Peyer's patch (tissue), 4 donors: ENCODE results near the gene NPPA. TPM values are rescaled to one million over a fixed set of nuclear protein-coding genes. Genes with fewer than 3 reads are reported as not detected.

Experiments
- DNase-seq, 3 donors: peaks; one replicate each; pipeline ENCODE4 v3.0.0-alpha.2; 2017 to 2019
- H3K27ac ChIP-seq, 4 donors: fragments of 200-600 bp; sonication (generic); one replicate each; pipeline ENCODE4 v1.5.1; 2016 to 2019
- H3K27me3 ChIP-seq, 2 donors: fragments of 200-600 bp; sonication (generic); one replicate each; pipeline ENCODE4 v1.5.1; 2019
- H3K36me3 ChIP-seq, 3 donors: fragments of 200-600 bp; sonication (generic); one replicate each; pipeline ENCODE4 v1.5.1; 2016 to 2019
- H3K4me1 ChIP-seq, 4 donors: fragments of 200-600 bp; sonication (generic); one replicate each; pipeline ENCODE4 v1.5.1; 2016 to 2019
- H3K4me3 ChIP-seq, 4 donors: fragments of 200-600 bp; sonication (generic); 1 replicate in 3 of 4; 2 replicates in 1 of 4; pipeline ENCODE4 v1.5.1; 2016 to 2019; ENCODE audit warnings: mild to moderate bottlenecking in 1 of 4
- H3K9me3 ChIP-seq, 4 donors: fragments of 200-600 bp; sonication (generic); one replicate each; pipeline ENCODE4 v1.5.1; 2016 to 2019; ENCODE audit warnings: mild to moderate bottlenecking in 1 of 4
- POLR2A ChIP-seq, 2 donors: fragments of 450-650 bp; IDR thresholded peaks; one replicate each; pipeline ENCODE4 v1.5.1; 2017; ENCODE audit warnings: antibody characterized with exemption in 2 of 2, mild to moderate bottlenecking in 2 of 2, moderate library complexity in 2 of 2
- total RNA-seq, 4 donors: library from RNA; depleted of rRNA; stranded (reverse); fragments of >200 nt; gene quantifications; one replicate each; pipeline ENCODE4 v1.1.0, GENCODE V29; 2016
- TF ChIP-seq, protein P1 (sequence below), 6 experiments: fragments of 450-650 bp in 4 of 6; fragments of 200-600 bp in 2 of 6; sonication (generic) in 1 of 6; IDR thresholded peaks; one replicate each; pipeline ENCODE4 v1.5.1; 2017 to 2019; ENCODE audit warnings: antibody characterized with exemption in 6 of 6, mild to moderate bottlenecking in 3 of 6, moderate library complexity in 1 of 6

Gene NPPA
- total RNA-seq, 4 donors from 2014 or later = not detected

DNA sequence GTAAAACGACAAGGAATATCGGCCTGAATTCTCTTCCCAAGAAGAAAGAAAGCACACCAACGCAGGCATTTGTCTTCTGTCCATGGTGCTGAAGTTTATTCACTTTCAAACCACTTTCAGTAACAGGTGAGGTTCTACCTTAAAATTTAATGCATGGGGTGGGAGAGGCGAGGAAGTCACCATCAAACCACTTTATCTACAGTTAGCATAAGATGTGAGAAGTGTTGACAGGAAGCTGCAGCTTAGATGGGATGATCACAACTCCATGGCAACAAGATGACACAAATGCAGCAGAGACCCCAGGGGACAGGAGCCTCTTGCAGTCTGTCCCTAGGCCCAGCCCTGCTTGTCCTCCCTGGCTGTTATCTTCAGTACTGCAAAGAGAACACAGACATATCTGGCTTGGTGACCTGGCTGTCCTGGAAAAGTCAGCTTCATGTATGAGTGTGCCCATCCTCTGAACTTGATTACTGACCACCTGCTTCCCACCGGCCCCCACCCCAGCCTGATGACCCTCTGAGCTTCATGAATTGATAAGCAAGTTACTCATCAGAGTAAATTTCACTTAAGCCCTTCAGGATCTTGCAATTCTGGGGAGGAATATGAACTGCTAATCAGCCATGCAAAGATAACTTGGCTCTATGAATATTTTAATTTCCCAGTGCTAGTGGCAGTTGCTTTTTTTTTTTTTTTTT, 1.8 kb downstream of the NPPA start:
- TF ChIP-seq POLR2A (IDR thresholded peaks at IDR 0.05) = no peak
- TF ChIP-seq, protein P1, sequence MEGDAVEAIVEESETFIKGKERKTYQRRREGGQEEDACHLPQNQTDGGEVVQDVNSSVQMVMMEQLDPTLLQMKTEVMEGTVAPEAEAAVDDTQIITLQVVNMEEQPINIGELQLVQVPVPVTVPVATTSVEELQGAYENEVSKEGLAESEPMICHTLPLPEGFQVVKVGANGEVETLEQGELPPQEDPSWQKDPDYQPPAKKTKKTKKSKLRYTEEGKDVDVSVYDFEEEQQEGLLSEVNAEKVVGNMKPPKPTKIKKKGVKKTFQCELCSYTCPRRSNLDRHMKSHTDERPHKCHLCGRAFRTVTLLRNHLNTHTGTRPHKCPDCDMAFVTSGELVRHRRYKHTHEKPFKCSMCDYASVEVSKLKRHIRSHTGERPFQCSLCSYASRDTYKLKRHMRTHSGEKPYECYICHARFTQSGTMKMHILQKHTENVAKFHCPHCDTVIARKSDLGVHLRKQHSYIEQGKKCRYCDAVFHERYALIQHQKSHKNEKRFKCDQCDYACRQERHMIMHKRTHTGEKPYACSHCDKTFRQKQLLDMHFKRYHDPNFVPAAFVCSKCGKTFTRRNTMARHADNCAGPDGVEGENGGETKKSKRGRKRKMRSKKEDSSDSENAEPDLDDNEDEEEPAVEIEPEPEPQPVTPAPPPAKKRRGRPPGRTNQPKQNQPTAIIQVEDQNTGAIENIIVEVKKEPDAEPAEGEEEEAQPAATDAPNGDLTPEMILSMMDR (IDR thresholded peaks at IDR 0.05) = no peak
- DNase-seq = no peak
- H3K36me3 ChIP-seq = peaks cover 0 to 45% (median 0%) of the 10 kb centered on the region in 3 donors
- H3K4me1 ChIP-seq = peaks cover 0 to 8% (median 0%) of the 10 kb centered on the region in 4 donors
- no peak overlapping the region for H3K4me3 ChIP-seq
- no peaks in the 10 kb centered on the region for H3K9me3 ChIP-seq
- H3K27me3 ChIP-seq = no peaks in the 10 kb centered on the region
- H3K27ac ChIP-seq = no peak overlapping the region

DNA sequence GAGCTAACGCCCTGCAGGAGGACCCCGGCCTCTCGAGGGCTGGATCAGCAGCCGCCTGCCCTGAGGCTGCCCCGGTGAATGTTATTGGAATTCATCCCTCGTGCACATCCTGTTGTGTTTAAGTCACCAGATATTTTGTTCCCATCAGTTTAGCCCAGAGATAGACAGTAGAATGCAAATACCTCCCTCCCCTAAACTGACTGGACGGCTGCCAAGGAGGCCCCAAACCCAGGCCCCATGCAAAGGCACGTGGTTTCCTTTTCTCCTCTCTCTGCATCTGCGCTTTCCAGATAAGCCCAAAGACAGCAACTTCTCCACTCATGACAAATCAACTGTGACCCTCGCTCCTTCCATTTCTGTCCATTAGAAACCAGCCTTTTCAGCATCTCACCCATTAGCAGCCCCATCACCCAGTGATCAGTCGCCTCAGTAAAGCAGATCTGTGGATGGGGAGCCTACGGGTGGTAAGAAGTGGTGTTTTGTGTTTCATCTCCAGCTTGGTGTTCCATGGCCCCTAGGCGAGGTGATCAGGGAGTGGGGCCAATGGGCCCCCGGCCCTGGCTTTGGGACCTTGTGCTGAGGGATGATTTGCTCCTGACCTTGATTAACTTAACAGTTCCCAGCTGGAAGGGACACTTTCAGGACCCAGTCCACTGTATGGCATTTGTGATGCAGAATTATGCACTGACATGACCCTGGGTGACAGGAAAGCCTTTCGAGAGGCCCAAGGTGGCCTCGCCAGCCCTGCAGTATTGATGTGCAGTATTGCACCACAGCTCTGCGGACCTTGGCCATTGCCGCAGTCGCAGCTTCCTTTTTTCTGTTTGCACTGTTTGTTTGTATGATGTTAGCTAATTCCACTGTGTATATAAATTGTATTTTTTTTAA, 5.2 kb downstream of the NPPA start:
- H3K27me3 ChIP-seq = no peaks in the 10 kb centered on the region
- H3K36me3 ChIP-seq = peaks cover 0 to 77% (median 0%) of the 10 kb centered on the region in 3 donors
- H3K27ac ChIP-seq = peak overlapping the region in 1 of 4 donors; percentile 3
- no peak for TF ChIP-seq POLR2A (IDR thresholded peaks at IDR 0.05)
- TF ChIP-seq, protein P1 (IDR thresholded peaks at IDR 0.05) = no peak
- peaks cover 0 to 8% (median 0%) of the 10 kb centered on the region in 4 donors for H3K4me1 ChIP-seq
- no peaks in the 10 kb centered on the region for H3K9me3 ChIP-seq
- H3K4me3 ChIP-seq = no peak overlapping the region
- peak in 2 of 3 donors; percentile 44 to 54 for DNase-seq

DNA sequence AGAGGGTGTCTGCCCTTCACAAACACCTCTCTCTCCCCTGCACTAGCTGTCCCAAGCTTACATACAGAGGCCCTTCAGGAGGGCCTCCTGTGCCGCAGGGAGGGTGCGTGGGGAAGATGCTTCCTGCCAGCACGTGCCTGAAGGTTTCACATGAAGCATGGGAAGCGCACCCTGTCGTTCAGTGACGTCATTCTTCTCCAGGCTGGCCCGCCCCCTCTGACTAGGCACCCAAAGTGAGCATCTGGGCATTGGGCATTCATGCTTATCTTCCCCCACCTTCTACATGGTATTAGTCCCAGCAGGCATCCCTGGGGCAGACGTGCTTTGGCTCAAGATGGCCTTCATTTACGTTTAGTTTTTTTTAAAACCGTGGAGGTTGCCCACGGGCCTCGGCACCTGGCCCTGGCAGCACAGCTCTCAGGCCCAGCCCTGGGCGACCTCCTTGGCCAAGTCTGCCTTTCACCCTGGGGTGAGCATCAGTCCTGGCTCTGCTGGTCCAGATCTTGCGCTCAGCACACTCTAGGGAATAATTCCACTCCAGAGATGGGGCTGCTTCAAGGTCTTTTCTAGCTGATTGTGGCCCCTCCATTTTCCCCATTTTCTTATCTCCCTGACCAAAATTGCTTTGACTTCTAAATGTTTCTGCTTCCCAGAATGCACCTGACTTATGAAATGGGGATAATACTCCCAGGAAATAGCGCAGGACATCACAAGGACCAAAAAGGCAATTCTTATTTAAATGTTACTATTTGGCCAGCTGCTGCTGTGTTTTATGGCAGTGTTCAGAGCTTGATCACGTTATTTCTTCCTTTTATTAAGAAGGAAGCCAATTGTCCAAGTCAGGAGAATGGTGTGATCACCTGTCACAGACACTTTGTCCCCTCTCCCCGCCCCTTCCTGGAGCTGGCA, 6.1 kb downstream of the NPPA start:
- no peaks in the 10 kb centered on the region for H3K9me3 ChIP-seq
- peaks cover 0 to 79% (median 0%) of the 10 kb centered on the region in 3 donors for H3K36me3 ChIP-seq
- peak overlapping the region in 1 of 4 donors; percentile 3 for H3K27ac ChIP-seq
- H3K4me1 ChIP-seq = peaks cover 0 to 8% (median 0%) of the 10 kb centered on the region in 4 donors
- no peaks in the 10 kb centered on the region for H3K27me3 ChIP-seq
- DNase-seq = no peak
- TF ChIP-seq, protein P1 (IDR thresholded peaks at IDR 0.05) = no peak
- TF ChIP-seq POLR2A (IDR thresholded peaks at IDR 0.05) = no peak
- H3K4me3 ChIP-seq = no peak overlapping the region

DNA sequence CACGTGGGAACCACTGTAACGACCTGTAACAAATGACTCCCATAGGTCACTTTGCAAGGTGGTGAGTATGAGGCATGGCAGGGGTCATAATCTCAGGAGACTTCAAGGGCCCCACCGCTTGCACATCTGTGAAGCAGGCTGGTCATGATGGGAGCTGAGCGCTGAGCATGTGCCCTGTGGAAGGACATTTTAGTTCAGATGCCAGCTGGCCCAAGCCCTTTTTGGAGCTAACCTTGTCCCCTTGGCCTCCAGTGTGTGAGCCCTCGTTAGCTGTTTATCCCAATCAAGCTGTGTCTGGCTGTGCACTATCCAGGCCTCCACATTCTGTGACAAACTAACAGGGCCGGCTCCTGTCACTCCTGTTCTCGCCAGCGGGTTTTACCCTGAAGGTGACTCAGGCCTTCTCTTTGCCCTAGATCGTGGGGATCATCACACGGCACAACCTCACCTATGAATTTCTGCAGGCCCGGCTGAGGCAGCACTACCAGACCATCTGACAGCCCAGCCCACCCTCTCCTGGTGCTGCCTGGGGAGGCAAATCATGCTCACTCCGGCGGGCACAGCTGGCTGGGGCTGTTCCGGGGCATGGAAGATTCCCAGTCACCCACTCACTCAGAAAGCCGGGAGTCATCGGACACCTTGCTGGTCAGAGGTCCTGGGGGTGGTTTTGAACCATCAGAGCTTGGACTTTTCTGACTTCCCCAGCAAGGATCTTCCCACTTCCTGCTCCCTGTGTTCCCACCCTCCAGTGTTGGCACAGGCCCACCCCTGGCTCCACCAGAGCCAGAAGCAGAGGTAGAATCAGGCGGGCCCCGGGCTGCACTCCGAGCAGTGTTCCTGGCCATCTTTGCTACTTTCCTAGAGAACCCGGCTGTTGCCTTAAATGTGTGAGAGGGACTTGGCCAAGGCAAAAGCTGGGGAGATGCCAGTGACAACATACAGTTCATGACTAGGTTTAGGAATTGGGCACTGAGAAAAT, 7.6 kb downstream of the NPPA start:
- Histone ChIP-seq H3K36me3 (peaks cover 0 to 94% (median 0%) of the 10 kb centered on the region in 3 donors), H3K27ac (no peak overlapping the region), H3K27me3 (no peaks in the 10 kb centered on the region), H3K4me3 (no peak overlapping the region), H3K9me3 (no peaks in the 10 kb centered on the region), H3K4me1 (peaks cover 0 to 8% (median 0%) of the 10 kb centered on the region in 4 donors)
- no peak for DNase-seq
- TF ChIP-seq, protein P1 (IDR thresholded peaks at IDR 0.05) = no peak
- no peak for TF ChIP-seq POLR2A (IDR thresholded peaks at IDR 0.05)
